MM.1S (cell line): ENCODE results near the gene MRPL48.
"Not testable (repeated sequence)": the region's sequence is repeated elsewhere in the genome, so short reads cannot be mapped to it uniquely, and the experiment has no call there.

Source experiments
- DNase-seq: peaks from one replicate; pipeline ENCODE4 v3.0.0-alpha.2; 2015
- H2AFZ ChIP-seq: fragments of 300-600 bp; sonication (generic); 2 replicates; pipeline ENCODE4 v1.6.0; 2016; ENCODE audit warnings: antibody characterized with exemption, low read length
- H3F3A ChIP-seq: fragments of 300-600 bp; sonication (generic); 2 replicates; pipeline ENCODE4 v1.6.1; 2016; ENCODE audit warnings: mild to moderate bottlenecking, antibody characterized with exemption, low read length, moderate library complexity, mixed read lengths; ENCODE audit not compliant: insufficient read depth
- H3K27ac ChIP-seq: fragments of 300-600 bp; sonication (generic); 2 replicates; pipeline ENCODE4 v1.5.1; 2016; ENCODE audit warnings: mild to moderate bottlenecking, low read length
- H3K27me3 ChIP-seq: fragments of 300-600 bp; sonication (generic); replicated peaks from 2 replicates; pipeline ENCODE4 v1.6.0; 2016; ENCODE audit warnings: low read length; ENCODE audit not compliant: insufficient read depth
- H3K36me3 ChIP-seq: fragments of 300-600 bp; sonication (generic); replicated peaks from 2 replicates; pipeline ENCODE4 v1.6.1; 2016; ENCODE audit warnings: mild to moderate bottlenecking, low read length, mixed read lengths; ENCODE audit not compliant: insufficient read depth
- H3K4me1 ChIP-seq: fragments of 300-600 bp; sonication (generic); 2 replicates; pipeline ENCODE4 v1.6.1; 2016; ENCODE audit warnings: low read length, mixed read lengths
- H3K4me2 ChIP-seq: fragments of 300-600 bp; sonication (generic); 2 replicates; pipeline ENCODE4 v1.6.0; 2016; ENCODE audit warnings: low read depth, low read length
- H3K4me3 ChIP-seq: fragments of 300-600 bp; sonication (generic); 2 replicates; pipeline ENCODE4 v1.5.1; 2016; ENCODE audit warnings: low read length, mixed read lengths
- H3K79me2 ChIP-seq: fragments of 300-600 bp; sonication (generic); 2 replicates; pipeline ENCODE4 v1.6.1; 2016; ENCODE audit warnings: mixed run types, low read length, mixed read lengths
- H3K9ac ChIP-seq: fragments of 300-600 bp; sonication (generic); 2 replicates; pipeline ENCODE4 v1.6.1; 2016; ENCODE audit warnings: low read length, mixed read lengths
- H3K9me2 ChIP-seq: fragments of 300-600 bp; sonication (generic); replicated peaks from 2 replicates; pipeline ENCODE4 v1.6.1; 2016; ENCODE audit warnings: mild to moderate bottlenecking, low read length, mixed read lengths; ENCODE audit not compliant: insufficient read depth
- H3K9me3 ChIP-seq: fragments of 300-600 bp; sonication (generic); replicated peaks from 2 replicates; pipeline ENCODE4 v1.6.1; 2016; ENCODE audit warnings: mild to moderate bottlenecking, low read length, mixed read lengths; ENCODE audit not compliant: insufficient read depth
- H4K20me1 ChIP-seq: fragments of 300-600 bp; sonication (generic); 2 replicates; pipeline ENCODE4 v1.6.1; 2016; ENCODE audit warnings: mild to moderate bottlenecking, low read length, moderate library complexity, mixed read lengths; ENCODE audit not compliant: insufficient read depth
- EZH2 ChIP-seq: fragments of 300-600 bp; sonication (generic); optimal IDR thresholded peaks from 2 replicates; pipeline ENCODE3; 2017; ENCODE audit warnings: low read depth, mild to moderate bottlenecking, antibody characterized with exemption, low read length, mixed read lengths
- EZH2phosphoT487 ChIP-seq: fragments of 300-600 bp; sonication (generic); IDR thresholded peaks from 2 replicates; pipeline ENCODE4 v1.6.1; 2018; ENCODE audit warnings: antibody characterized with exemption, low read length
- TF ChIP-seq, protein P1 (sequence below): fragments of 300-600 bp; sonication (generic); IDR thresholded peaks from 2 replicates; pipeline ENCODE4 v1.5.1; 2016; ENCODE audit warnings: antibody characterized with exemption, low read length, mixed read lengths

MRPL48 gene

DNA sequence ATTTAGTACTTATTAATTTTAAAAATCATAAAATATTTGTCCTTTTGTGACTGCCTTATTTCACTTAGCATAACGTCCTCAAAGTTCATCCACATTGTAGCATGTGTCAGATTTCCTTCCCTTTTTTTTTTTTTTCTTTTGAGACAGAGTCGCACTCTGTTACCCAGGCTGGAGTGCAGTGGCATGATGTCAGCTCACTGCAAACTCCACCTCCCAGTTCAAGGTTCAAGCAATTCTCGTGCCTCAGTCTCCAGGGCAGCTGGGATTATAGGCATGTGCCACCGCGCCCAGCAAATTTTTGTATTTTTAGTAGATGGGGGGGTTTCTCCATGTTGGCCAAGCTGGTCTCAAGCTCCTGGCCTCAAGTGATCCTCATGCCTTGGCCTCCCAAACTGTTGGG, 37.4 kb upstream of the MRPL48 start:
- Histone ChIP-seq H3K36me3 (no peaks in the 10 kb centered on the region), H3K4me1 (no peaks in the 10 kb centered on the region), H3K27me3 (no peaks in the 10 kb centered on the region), H3F3A (no peaks in the 10 kb centered on the region), H3K4me3 (no peak overlapping the region), H4K20me1 (0 out of 2 replicates have a peak, but pooled peaks cover 5% of the 10 kb centered on the region), H3K27ac (no peak overlapping the region), H3K79me2 (peaks cover 91% of the 10 kb centered on the region), H3K9me3 (no peaks in the 10 kb centered on the region), H3K9me2 (no peaks in the 10 kb centered on the region), H3K4me2 (no peak overlapping the region), H2AFZ (no peak overlapping the region), H3K9ac (no peak overlapping the region)
- no peak for TF ChIP-seq EZH2
- TF ChIP-seq, protein P1, sequence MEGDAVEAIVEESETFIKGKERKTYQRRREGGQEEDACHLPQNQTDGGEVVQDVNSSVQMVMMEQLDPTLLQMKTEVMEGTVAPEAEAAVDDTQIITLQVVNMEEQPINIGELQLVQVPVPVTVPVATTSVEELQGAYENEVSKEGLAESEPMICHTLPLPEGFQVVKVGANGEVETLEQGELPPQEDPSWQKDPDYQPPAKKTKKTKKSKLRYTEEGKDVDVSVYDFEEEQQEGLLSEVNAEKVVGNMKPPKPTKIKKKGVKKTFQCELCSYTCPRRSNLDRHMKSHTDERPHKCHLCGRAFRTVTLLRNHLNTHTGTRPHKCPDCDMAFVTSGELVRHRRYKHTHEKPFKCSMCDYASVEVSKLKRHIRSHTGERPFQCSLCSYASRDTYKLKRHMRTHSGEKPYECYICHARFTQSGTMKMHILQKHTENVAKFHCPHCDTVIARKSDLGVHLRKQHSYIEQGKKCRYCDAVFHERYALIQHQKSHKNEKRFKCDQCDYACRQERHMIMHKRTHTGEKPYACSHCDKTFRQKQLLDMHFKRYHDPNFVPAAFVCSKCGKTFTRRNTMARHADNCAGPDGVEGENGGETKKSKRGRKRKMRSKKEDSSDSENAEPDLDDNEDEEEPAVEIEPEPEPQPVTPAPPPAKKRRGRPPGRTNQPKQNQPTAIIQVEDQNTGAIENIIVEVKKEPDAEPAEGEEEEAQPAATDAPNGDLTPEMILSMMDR, result no peak
- no peak for TF ChIP-seq EZH2phosphoT487
- DNase-seq, result no peak

- H3K9me2 ChIP-seq, H4K20me1 ChIP-seq, H2AFZ ChIP-seq, H3K9me3 ChIP-seq, H3K27me3 ChIP-seq, H3F3A ChIP-seq, H3K36me3 ChIP-seq, H3K4me2 ChIP-seq, H3K27ac ChIP-seq, H3K9ac ChIP-seq, DNase-seq, H3K4me1 ChIP-seq, H3K4me3 ChIP-seq: not testable (repeated sequence)
- peaks cover 91% of the 10 kb centered on the region for H3K79me2 ChIP-seq
Measured at GRCh38 chr11:73750862-73751261, 36.8 kb upstream of the MRPL48 start.

DNA sequence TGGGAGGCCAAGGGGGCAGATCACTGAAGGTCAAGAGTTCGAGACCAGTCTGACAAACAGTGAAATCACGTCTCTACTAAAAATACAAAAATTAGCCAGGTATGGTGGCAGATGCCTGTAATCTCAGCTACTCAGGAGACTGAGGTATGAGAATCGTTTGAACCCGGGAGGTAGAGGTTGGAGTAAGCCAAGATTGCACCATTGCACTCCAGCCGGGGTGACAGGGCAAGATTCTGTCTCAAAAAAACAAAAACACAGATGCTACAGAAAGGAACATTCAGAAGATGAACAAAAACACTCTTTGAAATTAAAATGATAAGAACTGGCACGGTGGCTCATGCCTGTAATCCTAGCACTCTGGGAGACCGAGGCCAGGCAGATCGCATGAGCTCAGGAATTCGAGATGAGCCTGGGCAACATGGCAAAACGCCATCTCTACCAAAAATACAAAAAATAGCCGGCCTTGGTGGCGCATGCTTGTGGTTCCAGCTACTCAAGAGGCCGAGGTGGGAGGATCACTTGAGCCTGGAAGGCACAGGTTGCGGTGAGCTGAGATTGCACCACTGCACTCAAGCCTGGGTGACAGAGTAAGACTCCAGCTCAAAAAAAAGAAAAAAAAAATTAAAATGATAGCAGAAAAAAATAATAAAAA, 35.3 kb upstream of the MRPL48 start:
- Histone ChIP-seq H3K9ac (no peak overlapping the region), H3K27me3 (no peaks in the 10 kb centered on the region), H3K4me2 (no peak overlapping the region), H3F3A (no peaks in the 10 kb centered on the region), H2AFZ (no peak overlapping the region), H3K9me3 (no peaks in the 10 kb centered on the region), H3K9me2 (no peaks in the 10 kb centered on the region), H3K4me3 (no peak overlapping the region), H3K4me1 (no peaks in the 10 kb centered on the region), H4K20me1 (0 out of 2 replicates have a peak, but pooled peaks cover 5% of the 10 kb centered on the region), H3K27ac (no peak overlapping the region), H3K79me2 (peaks cover 91% of the 10 kb centered on the region), H3K36me3 (no peaks in the 10 kb centered on the region)
- TF ChIP-seq, protein P1, result no peak
- no peak for TF ChIP-seq EZH2phosphoT487
- no peak for TF ChIP-seq EZH2
- no peak for DNase-seq

DNA sequence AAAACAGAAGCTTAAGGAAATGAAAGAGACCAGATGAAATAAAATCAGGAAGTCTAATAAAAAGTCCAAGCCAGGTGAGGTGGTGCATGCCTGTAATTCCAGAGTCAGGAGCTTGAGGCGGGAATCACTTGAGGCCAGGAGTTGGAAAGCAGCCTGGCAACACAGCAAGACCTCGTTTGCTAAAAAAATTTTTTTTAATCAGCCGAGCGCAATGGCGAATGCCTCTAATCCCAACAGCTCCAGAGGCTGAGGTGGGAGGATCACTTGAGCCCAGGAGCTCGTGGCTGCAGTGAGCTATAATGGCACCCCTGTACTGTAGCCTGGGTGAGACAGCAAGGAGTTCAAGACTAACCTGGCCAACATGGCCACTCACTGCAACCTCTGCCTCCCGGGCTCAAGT, 34.8 kb upstream of the MRPL48 start:
- H3K79me2 ChIP-seq, result peaks cover 92% of the 10 kb centered on the region
- H3K9me3 ChIP-seq, result no peaks in the 10 kb centered on the region
- no peak overlapping the region for H2AFZ ChIP-seq
- TF ChIP-seq, protein P1, result no peak
- TF ChIP-seq EZH2, result no peak
- TF ChIP-seq EZH2phosphoT487, result no peak
- no peaks in the 10 kb centered on the region for H3K36me3 ChIP-seq
- H3K9me2 ChIP-seq, result no peaks in the 10 kb centered on the region
- no peak overlapping the region for H3K9ac ChIP-seq
- H4K20me1 ChIP-seq, result 0 out of 2 replicates have a peak, but pooled peaks cover under 1% of the 10 kb centered on the region
- H3K4me1 ChIP-seq, result no peaks in the 10 kb centered on the region
- H3K27me3 ChIP-seq, result no peaks in the 10 kb centered on the region
- no peak overlapping the region for H3K27ac ChIP-seq
- no peak for DNase-seq
- H3F3A ChIP-seq, result no peaks in the 10 kb centered on the region
- H3K4me3 ChIP-seq, result no peak overlapping the region
- H3K4me2 ChIP-seq, result no peak overlapping the region
